Measurements from ENCODE around the gene KRT20. TPM values are rescaled to one million over a fixed set of nuclear protein-coding genes. Genes with fewer than 3 reads are reported as not detected.

KRT20 gene
- total RNA-seq, 4 donors from 2014 or later: 0.12 TPM; not detected in 3

DNA sequence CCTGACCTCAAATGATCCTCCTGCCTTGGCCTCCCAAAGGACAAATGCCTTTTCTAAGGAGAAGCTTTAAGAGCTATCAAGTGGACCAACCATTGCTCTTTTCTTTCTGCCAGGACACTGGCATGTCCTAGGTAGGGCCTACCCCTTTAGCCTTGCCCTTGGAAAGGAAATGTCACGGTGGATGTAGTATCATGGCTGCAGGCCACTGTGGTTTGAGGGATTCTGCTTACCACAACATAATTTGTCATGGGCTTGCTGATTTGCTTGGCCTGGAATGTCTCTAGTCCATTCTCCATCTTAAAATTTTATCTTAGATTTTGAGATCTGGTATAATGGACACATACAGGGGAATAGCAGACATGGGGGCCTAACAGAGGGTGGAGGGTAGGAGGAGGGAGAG is 6.0 kb downstream of the KRT20 start:
- no peak overlapping the region for H3K4me3 ChIP-seq (ENCODE audit: low read depth, poor library complexity, severe bottlenecking)
- intact Hi-C loops (cut with DNase I; ENCODE audit: low total_unique reads): no loop called here
- DNase-seq (ENCODE audit: low spot score in 2 of 2): no peak
- TF ChIP-seq, protein P1, sequence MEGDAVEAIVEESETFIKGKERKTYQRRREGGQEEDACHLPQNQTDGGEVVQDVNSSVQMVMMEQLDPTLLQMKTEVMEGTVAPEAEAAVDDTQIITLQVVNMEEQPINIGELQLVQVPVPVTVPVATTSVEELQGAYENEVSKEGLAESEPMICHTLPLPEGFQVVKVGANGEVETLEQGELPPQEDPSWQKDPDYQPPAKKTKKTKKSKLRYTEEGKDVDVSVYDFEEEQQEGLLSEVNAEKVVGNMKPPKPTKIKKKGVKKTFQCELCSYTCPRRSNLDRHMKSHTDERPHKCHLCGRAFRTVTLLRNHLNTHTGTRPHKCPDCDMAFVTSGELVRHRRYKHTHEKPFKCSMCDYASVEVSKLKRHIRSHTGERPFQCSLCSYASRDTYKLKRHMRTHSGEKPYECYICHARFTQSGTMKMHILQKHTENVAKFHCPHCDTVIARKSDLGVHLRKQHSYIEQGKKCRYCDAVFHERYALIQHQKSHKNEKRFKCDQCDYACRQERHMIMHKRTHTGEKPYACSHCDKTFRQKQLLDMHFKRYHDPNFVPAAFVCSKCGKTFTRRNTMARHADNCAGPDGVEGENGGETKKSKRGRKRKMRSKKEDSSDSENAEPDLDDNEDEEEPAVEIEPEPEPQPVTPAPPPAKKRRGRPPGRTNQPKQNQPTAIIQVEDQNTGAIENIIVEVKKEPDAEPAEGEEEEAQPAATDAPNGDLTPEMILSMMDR (IDR thresholded peaks at IDR 0.05): no peak
- TF ChIP-seq POLR2A (IDR thresholded peaks at IDR 0.05): no peak
- 64 to 90% methylated on average over 1 of the region's 1 CpG for WGBS, 2 donors

DNA sequence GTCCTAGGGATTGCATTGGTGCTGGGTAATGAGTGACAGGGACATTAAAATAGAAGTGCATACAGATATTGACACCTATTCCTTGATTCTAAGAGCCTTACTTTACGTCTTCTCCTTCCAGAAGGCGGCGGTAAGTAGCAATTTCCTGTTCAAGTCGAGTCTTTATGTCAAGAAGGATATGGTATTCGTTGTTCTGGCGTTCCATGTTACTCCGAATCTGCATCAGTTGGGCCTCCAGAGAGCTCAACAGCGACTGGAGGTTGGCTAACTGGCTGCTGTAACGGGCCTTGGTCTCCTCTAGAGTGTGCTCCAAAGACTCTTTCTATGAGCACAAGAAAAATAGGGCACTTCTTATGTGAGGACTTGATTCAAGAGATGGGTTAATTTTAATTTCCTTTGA is 7.0 kb downstream of the KRT20 start:
- no peak for DNase-seq (ENCODE audit: low spot score in 2 of 2)
- intact Hi-C loops (cut with DNase I; ENCODE audit: low total_unique reads): no loop called here
- H3K4me3 ChIP-seq (ENCODE audit: low read depth, poor library complexity, severe bottlenecking): no peak overlapping the region
- TF ChIP-seq POLR2A (IDR thresholded peaks at IDR 0.05): no peak
- TF ChIP-seq, protein P1 (IDR thresholded peaks at IDR 0.05): no peak
- 88 to 96% methylated on average over 9 of the region's 9 CpGs for WGBS, 2 donors

DNA sequence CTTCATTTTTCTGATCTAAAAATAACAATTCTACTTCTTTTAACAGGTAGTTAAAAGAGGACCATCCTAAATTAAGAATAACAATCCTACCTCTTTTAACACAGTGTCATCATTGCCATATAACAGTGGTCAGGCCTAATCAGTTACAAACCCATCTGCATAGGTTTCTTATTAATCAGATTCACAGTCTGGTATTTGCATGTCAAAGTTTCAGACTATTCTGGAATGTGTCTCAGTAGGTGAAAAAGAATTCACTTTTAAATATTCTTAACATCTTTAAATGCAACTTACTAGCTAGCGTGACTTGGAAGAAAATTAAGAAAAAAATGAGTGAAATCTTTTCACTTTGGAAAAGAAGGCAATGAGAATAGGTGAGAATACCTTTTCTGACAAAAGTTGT is 11.2 kb downstream of the KRT20 start:
- no peak overlapping the region for H3K4me3 ChIP-seq (ENCODE audit: low read depth, poor library complexity, severe bottlenecking)
- WGBS, 2 donors: 65 to 96% methylated on average over 1 of the region's 1 CpG
- no peak for TF ChIP-seq POLR2A (IDR thresholded peaks at IDR 0.05)
- TF ChIP-seq, protein P1 (IDR thresholded peaks at IDR 0.05): no peak
- DNase-seq (ENCODE audit: low spot score in 2 of 2): no peak
- intact Hi-C loops (cut with DNase I; ENCODE audit: low total_unique reads): no loop called here

DNA sequence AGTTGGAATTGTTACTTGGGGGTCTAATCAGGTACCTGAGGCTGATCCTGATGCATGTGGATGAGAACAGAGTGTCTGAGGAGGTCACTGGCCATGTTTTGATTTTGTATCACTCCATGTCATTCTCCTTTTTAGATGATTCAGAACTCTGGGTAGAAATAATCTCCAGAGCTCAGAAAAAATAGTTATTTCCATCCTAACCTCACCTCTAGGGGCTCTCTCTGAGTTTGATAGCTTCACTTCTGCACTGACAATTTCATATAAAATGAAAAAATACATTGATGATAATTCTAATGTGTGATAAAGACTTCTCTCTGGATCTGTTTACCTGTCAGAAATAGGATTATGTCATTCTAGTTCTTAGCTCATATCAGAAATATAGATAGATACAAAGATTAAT is 11.8 kb downstream of the KRT20 start:
- H3K4me3 ChIP-seq (ENCODE audit: low read depth, poor library complexity, severe bottlenecking): no peak overlapping the region
- TF ChIP-seq, protein P1 (IDR thresholded peaks at IDR 0.05): no peak
- TF ChIP-seq POLR2A (IDR thresholded peaks at IDR 0.05): no peak
- intact Hi-C loops (cut with DNase I; ENCODE audit: low total_unique reads): no loop called here
- no peak for DNase-seq (ENCODE audit: low spot score in 2 of 2)

DNA sequence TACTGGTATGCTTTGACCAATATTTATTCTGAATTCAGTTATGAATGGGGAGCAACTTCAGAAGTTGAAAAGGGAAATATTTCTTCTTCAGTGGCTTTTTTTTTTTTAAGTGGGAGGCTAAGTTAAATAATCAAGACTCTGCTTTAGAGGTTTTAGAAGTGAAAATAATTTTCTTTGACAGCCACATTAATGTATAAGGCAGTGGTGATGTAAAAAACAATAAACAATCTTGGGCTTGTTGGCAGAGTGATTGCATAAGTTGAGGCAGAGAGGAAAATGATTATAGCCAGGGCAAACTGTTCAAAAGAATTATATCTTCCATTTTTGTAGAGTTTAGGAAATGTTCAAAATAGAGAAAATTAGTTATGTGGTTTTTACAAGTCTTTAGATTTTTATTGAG is 12.6 kb downstream of the KRT20 start:
- H3K4me3 ChIP-seq (ENCODE audit: low read depth, poor library complexity, severe bottlenecking): no peak overlapping the region
- no peak for TF ChIP-seq POLR2A (IDR thresholded peaks at IDR 0.05)
- TF ChIP-seq, protein P1 (IDR thresholded peaks at IDR 0.05): no peak
- DNase-seq (ENCODE audit: low spot score in 2 of 2): no peak
- intact Hi-C loops (cut with DNase I; ENCODE audit: low total_unique reads): no loop called here

DNA sequence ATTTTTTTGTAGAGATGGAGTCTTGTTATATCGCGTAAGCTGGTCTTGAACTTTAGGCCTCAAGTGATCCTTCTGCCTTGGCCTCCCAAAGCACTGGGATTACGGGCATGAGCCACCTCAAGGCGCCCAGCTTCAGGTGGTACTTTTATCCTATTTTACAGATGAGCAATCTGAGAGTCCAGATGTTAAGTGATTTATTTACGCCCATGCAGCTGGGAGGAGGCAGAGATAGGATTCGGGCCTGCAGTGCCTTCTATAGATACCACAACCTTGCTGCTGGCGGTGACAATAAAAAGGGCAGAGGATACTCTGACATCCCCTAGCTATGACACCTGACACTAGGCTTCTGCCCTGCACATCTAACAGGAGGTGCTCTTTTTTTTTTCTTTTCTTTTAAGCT is 13.7 kb downstream of the KRT20 start:
- no peak for TF ChIP-seq POLR2A (IDR thresholded peaks at IDR 0.05)
- TF ChIP-seq, protein P1 (IDR thresholded peaks at IDR 0.05): no peak
- intact Hi-C loops (cut with DNase I; ENCODE audit: low total_unique reads): no loop called here
- WGBS, 2 donors: 95 to 96% methylated on average over 7 of the region's 7 CpGs
- DNase-seq (ENCODE audit: low spot score in 2 of 2): no peak
- H3K4me3 ChIP-seq (ENCODE audit: low read depth, poor library complexity, severe bottlenecking): no peak overlapping the region

Measured in lower leg skin (tissue), 4 donors.